G401 (cell line): ENCODE data around the gene PARM1. TPM values are rescaled to one million over a fixed set of nuclear protein-coding genes. Genes with fewer than 3 reads are reported as not detected.
"Not testable (repeated sequence)": the region's sequence is repeated elsewhere in the genome, so short reads cannot be mapped to it uniquely, and the experiment has no call there.

Experiments used
- DNase-seq: peaks from one replicate; pipeline ENCODE4 v3.0.0-alpha.2; 2015; ENCODE audit warnings: low spot score
- in situ Hi-C: cut with HindIII; loops from 2 replicates; pipeline ENCODE4 v1.10.0; 2016; ENCODE audit warnings: low sequenced_read_pairs, mixed read lengths
- total RNA-seq: library from RNA; depleted of rRNA; stranded (reverse); fragments of >200 nt; shearing (Covaris generic); gene quantifications from 2 replicates; pipeline ENCODE4 v1.2.3, GENCODE V29; 2014

PARM1 gene
- total RNA-seq, 1 experiment from 2014 or later: not detected

- in situ Hi-C loops: no loop called here
- DNase-seq: no peak
Measured at GRCh38 chr4:74975082-74975481, 42.2 kb downstream of the PARM1 start.

GRCh38 chr4:74975848-74976824, 43.2 kb downstream of the PARM1 start:
- in situ Hi-C loops: no loop called here
- DNase-seq: no peak

- DNase-seq: no peak
- in situ Hi-C loops: no loop called here
Measured at GRCh38 chr4:74982546-74983252, 49.8 kb downstream of the PARM1 start.

GRCh38 chr4:74983253-74983635, 50.3 kb downstream of the PARM1 start:
- in situ Hi-C loops: no loop called here
- DNase-seq: no peak

GRCh38 chr4:74990276-74990875, 57.5 kb downstream of the PARM1 start:
- DNase-seq: no peak

GRCh38 chr4:74994436-74994835, 61.5 kb downstream of the PARM1 start:
- in situ Hi-C loops, DNase-seq: not testable (repeated sequence)

More at GRCh38 chr4:74990276-74990875, 57.5 kb downstream of the PARM1 start:
- in situ Hi-C loops: no loop called here

GRCh38 chr4:74996996-74997395, 64.1 kb downstream of the PARM1 start:
- DNase-seq: no peak
- in situ Hi-C loops: no loop called here

GRCh38 chr4:74997948-74998729, 65.2 kb downstream of the PARM1 start:
- in situ Hi-C loops: no loop called here

GRCh38 chr4:74999714-75000309, 66.9 kb downstream of the PARM1 start:
- in situ Hi-C loops: no loop called here
- DNase-seq: no peak

More at GRCh38 chr4:74997948-74998729, 65.2 kb downstream of the PARM1 start:
- DNase-seq: no peak

- in situ Hi-C loops: no loop called here
- DNase-seq: no peak
Measured at GRCh38 chr4:75001871-75002270, 69.0 kb downstream of the PARM1 start.

- no peak for DNase-seq
Measured at GRCh38 chr4:75002381-75002780, 69.5 kb downstream of the PARM1 start.

GRCh38 chr4:75003979-75004378, 71.1 kb downstream of the PARM1 start:
- in situ Hi-C loops: no loop called here
- DNase-seq: no peak

More at GRCh38 chr4:75002381-75002780, 69.5 kb downstream of the PARM1 start:
- in situ Hi-C loops: no loop called here

GRCh38 chr4:75004755-75005668, 72.1 kb downstream of the PARM1 start:
- in situ Hi-C loops: no loop called here
- no peak for DNase-seq

GRCh38 chr4:75005727-75006126, 72.8 kb downstream of the PARM1 start:
- in situ Hi-C loops: no loop called here
- DNase-seq: no peak

- in situ Hi-C loops: no loop called here
- DNase-seq: no peak
Measured at GRCh38 chr4:75007891-75008290, 75.0 kb downstream of the PARM1 start.

GRCh38 chr4:75009138-75009537, 76.2 kb downstream of the PARM1 start:
- in situ Hi-C loops: no loop called here
- DNase-seq: no peak

GRCh38 chr4:75011131-75011795, 78.3 kb downstream of the PARM1 start:
- in situ Hi-C loops: no loop called here

More at GRCh38 chr4:75011131-75011795, 78.3 kb downstream of the PARM1 start:
- no peak for DNase-seq
